ENCODE data around the gene INPP5D.
"Not testable (repeated sequence)": the region's sequence is repeated elsewhere in the genome, so short reads cannot be mapped to it uniquely, and the experiment has no call there.

The INPP5D gene

GRCh38 chr2:233053928-233054784 lies 6.0 kb upstream of the INPP5D start:
- peak; percentile 95 for DNase-seq (ENCODE audit: low spot score)

- DNase-seq (ENCODE audit: low spot score): no peak
Measured at GRCh38 chr2:233055362-233055761, 4.8 kb upstream of the INPP5D start.

GRCh38 chr2:233056961-233057605 lies 3.1 kb upstream of the INPP5D start:
- DNase-seq (ENCODE audit: low spot score): no peak

GRCh38 chr2:233058717-233059546 lies 1.2 kb upstream of the INPP5D start:
- no peak for DNase-seq (ENCODE audit: low spot score)

- no peak for DNase-seq (ENCODE audit: low spot score)
Measured at GRCh38 chr2:233059547-233059796, 670 bp upstream of the INPP5D start.

- no peak for DNase-seq (ENCODE audit: low spot score)
Measured at GRCh38 chr2:233060501-233060979, 398 bp downstream of the INPP5D start.

GRCh38 chr2:233060980-233061590 lies 943 bp downstream of the INPP5D start:
- DNase-seq (ENCODE audit: low spot score): no peak

- peak; percentile 66 for DNase-seq (ENCODE audit: low spot score)
Measured at GRCh38 chr2:233061591-233062450, 1.7 kb downstream of the INPP5D start.

GRCh38 chr2:233062451-233062850 lies 2.3 kb downstream of the INPP5D start:
- DNase-seq (ENCODE audit: low spot score): no peak

GRCh38 chr2:233062946-233063268 lies 2.8 kb downstream of the INPP5D start:
- no peak for DNase-seq (ENCODE audit: low spot score)

GRCh38 chr2:233063269-233063975 lies 3.3 kb downstream of the INPP5D start:
- DNase-seq (ENCODE audit: low spot score): no peak

- no peak for DNase-seq (ENCODE audit: low spot score)
Measured at GRCh38 chr2:233063976-233064411, 3.9 kb downstream of the INPP5D start.

GRCh38 chr2:233064530-233065199 lies 4.5 kb downstream of the INPP5D start:
- DNase-seq (ENCODE audit: low spot score): no peak

- DNase-seq (ENCODE audit: low spot score): not testable (repeated sequence)
Measured at GRCh38 chr2:233065200-233065589, 5.1 kb downstream of the INPP5D start.

GRCh38 chr2:233065954-233066470 lies 5.9 kb downstream of the INPP5D start:
- no peak for DNase-seq (ENCODE audit: low spot score)

GRCh38 chr2:233068762-233069418 lies 8.7 kb downstream of the INPP5D start:
- no peak for DNase-seq (ENCODE audit: low spot score)

GRCh38 chr2:233072838-233073237 lies 12.7 kb downstream of the INPP5D start:
- DNase-seq (ENCODE audit: low spot score): no peak

GRCh38 chr2:233074106-233074505 lies 14.0 kb downstream of the INPP5D start:
- no peak for DNase-seq (ENCODE audit: low spot score)
